Activated CD8-positive, alpha-beta memory T cell treated with anti-CD3 and anti-CD28 coated beads, Interleukin-2, amount 50 U/mL, for 1 hour (primary cell): ENCODE measurements around the gene ASCC1.
"Not testable (repeated sequence)": the region's sequence is repeated elsewhere in the genome, so short reads cannot be mapped to it uniquely, and the experiment has no call there.

Experiments used
- DNase-seq: peaks from one replicate; pipeline ENCODE4 v3.0.0-alpha.2; 2020; ENCODE audit errors: extremely low read depth

Gene ASCC1

DNA sequence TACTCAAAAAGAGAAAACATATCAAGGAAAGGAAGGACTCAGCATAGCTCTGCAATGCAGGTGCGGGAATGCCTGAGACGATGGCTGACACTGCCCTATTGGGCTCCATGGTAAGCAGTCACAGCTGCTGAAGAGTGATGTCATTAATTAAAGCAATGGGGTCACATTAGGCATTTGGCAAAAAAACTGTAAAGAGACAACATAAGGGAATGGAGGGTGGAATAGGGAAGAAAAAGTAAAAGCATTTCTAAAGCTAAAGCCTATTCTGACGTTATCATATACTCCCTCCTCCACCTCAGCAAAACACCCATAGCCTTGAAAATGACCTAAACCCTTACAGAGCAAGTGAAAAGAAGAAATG lies 89.2 kb downstream of the ASCC1 start:
- no peak for DNase-seq

DNA sequence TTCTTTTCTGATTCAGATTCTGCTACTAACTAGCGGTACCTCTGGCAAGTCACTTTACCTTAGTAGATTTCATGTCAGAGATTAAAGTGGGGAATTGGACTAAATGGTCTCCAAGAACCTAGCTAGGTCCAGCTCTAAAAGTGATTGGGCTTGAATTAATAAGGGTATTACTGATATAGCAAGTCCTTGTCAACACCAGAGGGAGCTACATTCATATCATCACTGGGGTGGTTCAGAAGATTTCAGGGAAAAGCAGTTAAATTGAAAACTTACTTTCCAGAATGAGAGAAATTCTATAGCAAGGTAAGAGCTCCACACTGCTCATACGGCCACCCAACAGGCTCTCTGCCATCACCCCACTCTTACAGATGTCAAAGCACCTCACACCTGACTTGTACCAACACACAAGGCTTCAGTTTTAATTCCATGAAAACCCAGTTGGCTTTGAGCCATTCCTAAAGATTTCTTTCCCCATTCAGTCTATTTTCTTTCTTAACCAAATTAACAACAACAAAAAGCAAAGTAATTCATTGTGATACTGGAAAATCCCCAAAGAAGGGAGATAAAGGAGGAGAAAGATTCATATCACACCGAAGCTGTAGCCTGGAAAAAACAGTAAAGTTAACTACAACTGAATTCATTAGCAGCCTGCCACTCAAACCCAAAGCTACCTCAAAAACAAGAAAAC lies 89.7 kb downstream of the ASCC1 start:
- no peak for DNase-seq

DNA sequence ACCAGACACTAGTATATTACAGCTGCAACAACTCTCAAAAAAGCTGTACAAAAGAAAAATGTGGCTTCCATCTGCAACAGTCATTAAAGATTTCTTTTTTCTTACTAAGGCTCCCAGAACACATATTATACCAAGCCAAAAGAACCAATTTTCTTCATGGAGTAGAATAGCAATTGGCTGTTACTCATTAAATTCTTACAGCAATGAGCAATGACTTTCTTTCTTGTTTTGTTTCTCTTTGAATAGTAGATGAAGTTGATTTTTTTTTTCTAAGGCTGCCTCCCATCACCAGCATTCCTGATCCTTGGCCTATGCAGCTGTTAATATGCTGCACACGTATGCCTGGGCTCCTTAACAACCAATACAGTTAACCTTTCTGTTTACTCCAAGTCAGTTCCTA lies 91.1 kb downstream of the ASCC1 start:
- DNase-seq: no peak

DNA sequence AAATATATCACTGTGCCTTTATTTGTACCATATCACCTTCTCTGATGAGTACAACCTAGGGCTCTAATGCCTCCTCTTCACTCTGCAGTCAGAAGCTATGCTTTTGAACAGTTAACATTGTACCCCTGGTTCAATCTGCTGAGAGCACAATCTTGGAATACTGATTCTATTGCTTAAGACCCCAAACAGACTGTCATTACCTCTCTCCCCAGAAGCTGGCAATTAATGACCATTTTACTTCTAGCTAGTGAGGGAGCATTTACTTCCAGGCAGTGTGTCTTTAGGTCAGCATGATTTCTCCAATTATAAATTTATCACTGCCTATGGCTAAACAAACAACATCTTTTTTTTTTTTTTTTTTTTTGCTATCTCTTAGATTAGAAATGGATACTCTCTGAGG lies 91.7 kb downstream of the ASCC1 start:
- no peak for DNase-seq

DNA sequence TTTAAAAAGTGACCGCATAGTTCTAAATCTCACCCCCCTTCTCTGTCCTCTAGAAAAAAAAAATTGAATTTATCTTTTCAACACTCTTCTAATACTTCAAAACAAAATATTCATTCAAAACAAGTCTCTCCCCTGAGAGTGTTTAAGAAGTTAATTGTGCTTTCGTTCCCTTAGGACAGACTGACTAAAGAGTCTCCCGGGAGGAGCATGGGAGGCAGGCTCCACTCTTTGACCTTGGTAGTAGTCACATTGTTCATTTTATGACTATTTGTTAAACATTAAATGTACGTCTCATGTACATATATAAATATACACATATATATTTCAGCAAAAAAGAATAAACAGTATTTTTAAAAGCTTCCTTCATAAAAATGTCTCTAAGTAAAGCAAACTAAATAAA lies 92.5 kb downstream of the ASCC1 start:
- DNase-seq: no peak

DNA sequence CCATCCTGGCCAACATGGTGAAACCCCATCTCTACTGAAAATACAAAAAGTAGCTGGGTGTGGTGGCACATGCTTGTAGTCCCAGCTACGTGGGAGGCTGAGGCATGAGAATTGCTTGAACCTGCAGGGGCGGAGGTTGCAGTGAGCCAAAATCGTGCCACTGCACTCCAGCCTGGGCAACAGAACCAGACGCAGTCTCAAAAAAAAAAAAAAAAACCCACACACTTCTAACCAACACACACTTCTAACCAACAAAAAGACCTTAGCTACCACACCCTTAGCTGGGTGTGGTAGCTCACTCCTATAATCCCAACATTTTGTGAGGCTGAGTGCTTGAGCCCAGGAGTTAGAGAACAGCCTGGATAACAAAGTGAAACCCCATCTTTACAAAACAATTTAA lies 93.9 kb downstream of the ASCC1 start:
- no peak for DNase-seq

DNA sequence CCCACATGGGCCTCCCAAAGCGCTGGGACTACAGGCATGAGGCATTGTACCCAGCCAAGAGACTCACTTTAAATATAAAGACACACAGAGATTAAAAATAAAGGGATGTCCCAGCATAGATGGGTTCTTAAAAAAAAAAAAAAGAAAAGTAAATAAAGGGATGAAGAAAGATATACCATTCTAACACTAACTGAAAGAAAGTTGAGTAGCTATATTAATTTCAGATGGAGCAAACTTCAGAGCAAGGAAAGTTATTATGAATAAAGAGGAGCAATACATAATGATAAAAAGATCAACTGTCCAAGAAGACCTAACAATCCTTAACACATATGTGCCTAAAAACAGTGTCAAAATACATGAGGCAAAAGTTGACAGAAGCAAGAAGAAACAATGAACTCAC lies 94.7 kb downstream of the ASCC1 start:
- no peak for DNase-seq

DNA sequence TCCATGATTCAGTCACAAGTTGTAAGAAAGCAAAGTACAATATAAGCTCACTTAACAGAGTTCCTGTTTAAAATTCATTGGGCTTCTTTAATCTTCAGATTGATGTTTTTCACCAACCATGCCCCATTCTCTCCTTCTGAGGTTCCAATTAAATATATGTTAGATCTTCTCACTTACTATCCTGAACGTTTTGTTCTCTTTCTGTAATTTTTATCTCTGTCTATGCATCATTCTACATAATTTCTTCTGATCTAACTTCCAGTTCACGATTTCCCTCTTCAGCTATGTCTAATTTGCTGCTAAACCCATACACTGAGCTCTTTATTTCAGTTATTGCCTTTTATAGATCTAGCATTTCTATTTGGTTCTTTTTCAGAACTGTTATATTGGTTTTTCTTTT lies 99.7 kb downstream of the ASCC1 start:
- no peak for DNase-seq

DNA sequence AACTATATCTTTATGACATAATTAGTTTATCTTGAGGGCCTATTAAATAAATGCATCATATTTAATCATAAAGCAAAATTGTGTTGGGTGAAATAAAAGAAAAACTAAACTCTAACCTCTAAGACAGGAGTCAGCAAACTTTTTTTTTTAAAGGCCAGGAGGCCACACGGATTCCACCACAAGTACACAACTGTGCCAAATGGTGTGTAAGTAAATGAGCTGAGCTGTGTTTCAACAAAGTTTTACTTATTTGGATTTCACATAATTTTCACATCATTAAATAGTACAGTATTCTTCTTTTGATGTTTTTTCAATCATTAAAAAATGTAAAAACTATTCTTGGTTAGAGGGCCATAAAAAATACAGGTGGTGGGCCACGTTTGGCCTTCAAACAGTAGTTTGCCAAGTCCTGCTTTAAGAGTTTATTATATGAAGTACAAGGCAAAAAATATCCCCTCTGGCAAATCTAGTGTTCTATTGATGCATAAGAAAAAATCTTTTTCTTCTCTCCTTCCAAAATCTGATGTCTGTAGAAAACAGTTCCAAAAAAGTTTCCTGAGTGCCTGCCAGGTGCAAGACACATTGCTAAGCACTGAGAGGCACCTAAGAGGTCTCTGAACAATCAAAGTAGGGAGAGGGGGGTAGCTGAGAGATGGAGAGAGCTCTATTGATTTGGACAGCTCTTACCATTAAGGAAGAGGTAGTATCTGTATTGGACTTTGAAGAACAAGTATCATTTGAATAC lies 101.2 kb downstream of the ASCC1 start:
- DNase-seq: no peak

DNA sequence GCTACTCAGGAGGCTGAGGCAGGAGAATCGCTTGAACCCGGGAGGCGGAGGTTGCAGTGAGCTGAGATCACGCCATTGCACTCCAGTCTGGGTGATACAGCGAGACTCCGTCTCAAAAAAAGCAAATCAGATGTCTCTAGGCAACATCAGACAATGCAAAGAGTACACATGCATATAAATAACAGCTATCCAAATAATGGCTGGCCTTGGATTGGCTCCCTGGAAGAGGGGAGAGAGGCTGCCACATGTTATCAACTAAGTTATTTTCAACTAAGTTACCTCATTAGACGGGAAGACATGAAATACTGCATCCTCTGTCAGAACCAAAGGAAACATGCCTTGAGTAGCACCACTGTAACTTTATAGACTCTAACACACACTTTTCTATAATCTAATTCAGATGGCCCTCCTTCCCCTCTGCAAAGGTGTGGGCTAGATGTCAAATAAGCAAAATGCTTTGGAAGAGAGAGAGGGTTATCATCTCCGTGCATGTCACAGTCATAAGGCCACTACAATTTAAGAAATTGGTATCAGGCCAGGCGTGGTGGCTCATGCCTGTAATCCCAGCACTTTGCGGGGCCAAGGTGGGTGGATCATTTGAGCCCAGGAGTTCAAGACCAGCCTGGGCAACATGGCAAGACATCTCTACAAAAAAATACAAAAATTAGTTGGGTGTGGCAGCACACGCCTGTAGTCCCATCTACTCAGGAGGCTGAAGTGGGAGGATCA lies 105.2 kb downstream of the ASCC1 start:
- DNase-seq: no peak

DNA sequence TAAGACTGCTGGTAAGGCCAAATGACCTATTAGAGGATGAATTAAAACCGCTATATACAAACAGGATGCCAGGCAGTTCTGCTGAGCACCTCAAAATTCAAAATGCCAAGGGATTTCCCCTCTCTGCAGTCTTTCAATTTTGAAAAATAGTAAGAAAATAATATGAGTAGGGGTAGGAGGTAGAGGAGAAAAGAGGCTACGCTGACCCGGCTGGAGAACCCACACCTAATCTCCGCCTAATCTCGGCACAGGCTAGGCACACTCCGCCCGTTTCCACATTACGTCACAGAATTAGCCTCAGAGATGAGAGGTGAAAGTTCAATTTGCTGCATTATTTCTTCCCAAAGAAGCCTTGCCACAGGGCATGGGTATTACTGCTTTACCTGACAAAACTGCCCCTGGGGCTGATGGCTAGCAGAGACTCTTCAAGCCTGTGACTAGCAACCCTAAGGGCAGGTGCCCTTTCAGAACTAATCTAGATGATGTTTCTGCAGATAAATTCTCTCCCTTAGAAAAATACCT lies 106.4 kb downstream of the ASCC1 start:
- DNase-seq: no peak

DNA sequence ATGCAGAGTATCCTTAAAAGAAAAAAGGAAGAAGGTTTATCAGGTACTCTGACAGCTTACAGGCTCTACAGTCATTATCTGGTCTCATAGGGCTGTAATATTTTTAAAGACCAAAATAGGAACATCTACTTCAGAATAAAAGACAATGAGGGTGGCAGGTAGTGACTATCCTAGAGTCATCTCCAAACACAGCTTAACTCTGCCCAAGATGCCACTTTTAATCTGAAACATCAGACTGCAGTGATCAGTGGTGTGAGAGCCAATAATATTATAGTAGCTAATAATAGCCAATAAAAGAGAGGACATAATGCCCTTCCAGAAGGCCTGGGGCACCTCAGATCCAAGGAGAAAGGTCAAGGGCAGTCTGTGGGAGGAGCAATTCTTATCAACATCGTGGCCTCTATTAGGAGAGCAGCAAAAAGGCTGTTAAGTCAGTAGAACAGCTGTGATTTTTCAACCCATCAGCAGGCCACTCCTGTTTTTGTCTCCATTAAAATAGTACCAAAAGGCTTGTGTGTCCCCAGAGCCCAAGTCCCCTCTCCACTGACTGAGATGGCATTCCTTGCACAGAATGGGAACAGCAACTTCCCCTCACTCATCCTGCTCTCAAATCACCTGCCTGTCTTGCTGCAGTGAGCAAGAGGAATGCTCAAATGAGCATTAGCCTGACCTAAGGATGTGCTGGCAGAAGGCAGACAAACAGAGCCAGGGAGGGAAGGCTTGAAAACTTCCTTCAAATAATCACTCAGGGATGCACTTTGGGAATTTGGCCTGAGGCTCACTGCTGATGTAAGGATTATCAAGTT lies 107.0 kb downstream of the ASCC1 start:
- DNase-seq: no peak

DNA sequence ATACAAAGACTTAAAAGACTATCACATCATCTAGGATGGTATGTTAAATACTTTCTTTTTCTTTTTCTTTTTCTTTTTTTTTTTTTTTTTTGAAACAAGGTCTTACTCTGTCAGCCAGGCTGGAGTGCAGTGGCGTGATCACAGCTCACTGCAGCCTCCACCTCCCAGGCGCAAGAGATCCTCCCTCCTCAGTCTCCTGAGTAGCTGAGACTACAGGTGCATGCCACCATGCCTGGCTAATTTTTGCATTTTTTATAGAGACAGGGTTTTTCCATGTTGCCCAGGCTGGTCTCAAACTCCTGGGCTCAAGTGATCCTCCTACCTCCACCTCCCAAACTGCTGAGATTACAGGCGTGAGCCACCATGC lies 108.1 kb downstream of the ASCC1 start:
- DNase-seq: not testable (repeated sequence)

DNA sequence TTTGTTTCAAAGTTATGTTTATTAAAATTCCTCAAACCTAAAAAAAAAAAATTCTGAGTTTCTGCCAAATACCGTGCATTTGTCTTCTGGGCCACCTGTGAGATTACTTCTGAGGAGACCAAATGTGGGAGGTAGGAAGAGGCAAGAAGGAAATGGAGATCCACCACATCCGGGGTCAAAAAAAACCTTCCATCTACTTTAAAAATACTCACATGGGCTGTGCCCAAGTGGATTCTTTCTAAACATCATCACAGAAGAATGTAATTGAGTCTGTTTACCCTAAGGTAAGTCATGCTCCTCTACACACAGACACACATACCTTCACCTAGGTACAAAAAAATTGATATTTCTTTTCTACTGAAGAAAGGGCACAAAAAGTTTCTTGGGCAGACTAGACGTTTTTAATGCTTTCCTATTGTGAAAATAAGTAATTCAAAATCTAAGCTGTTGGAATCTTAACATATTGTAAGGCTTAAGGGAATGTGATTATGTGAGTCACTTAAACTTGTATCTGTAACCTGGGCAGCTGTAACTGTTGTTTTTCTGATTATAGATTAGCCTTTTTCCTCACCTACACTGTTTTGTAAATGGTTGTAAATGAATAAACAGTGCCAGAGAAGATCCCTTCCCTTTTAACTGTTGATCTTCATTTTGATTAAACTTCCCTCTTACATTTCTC lies 108.6 kb downstream of the ASCC1 start:
- DNase-seq: no peak

DNA sequence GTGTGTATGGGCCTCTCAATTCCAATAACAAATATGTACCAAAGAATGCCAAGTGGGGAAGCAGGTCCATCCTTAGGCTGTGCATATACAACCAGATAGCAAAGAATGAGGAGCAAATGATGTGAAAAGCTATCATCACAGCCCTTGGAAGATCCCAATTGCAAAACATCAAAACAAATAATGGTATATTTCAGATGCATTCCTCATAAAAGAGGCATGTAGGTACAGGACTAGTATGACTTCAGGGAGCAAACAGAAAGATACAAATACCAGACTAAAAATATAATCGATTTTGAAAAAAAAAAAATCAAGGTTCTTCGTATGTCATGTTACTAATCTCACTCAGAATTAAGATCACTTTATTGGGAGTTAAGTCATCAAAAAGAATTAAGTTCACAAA lies 109.2 kb downstream of the ASCC1 start:
- DNase-seq: no peak

DNA sequence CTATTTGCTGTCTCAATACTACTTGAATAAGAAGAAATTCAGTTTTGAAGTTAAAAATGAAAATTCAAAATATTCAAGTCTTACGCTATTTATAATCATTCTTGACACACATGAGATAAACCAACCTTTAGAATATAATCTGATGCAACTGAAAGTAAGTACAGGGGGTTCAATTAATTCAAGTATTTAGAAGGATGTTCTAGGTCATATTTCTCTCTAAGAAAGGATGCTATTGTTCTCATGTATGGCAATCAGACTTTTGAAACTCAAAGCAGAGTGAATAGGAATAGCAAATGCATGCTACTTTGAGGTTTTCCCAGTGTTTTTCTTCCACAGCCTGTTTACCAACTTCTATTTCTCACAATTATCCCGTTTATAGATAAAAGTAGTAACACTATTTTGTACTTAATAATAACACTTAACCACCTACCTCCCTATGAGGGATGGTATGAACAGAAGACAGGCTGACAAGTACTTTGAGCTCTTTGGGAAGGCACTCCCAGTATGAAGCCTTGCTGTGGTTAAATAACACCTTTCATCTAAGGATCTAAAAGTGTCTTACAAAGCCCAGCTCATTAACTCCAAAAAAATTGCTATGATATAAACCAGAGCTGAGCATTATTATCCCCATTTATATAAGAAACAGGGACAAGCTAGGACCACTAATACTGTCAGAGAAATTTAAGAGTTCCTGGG lies 109.8 kb downstream of the ASCC1 start:
- DNase-seq: no peak

DNA sequence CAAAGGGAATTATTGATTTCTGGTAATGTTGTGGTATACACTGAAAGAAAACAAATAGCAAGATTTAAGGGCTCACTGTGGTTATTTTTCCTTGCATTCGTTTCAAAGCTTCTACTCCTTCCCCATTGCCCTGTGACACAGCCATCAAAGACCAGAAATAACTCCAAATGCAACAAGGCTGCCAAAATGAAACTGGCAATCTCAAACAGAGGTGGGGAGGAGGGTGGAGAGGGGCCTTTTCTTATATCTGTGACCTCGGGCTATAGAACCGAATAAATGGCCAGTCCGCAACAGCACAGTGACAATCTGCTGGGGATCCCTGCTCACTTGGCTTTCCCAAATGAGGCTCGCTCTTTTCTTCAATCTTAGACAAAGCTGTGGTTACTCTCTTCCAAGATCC lies 110.4 kb downstream of the ASCC1 start:
- DNase-seq: no peak

DNA sequence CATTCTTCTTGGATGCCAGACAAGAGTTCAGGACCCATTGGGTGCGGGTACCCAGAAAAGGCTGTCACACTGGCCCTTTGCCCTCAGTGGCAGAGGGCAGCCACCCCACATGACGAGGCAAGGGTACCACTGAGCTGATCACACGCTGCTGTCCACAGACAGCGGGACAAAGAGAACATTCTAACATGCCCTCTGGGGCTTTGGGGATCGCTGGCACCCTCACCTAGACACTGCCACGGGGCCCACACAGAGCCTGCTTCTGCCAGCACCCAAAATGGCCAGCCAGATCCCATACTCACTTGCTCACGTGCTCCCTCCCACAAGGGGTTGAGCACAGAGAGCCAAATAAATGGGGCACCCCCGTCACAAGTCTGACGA lies 111.0 kb downstream of the ASCC1 start:
- DNase-seq: no peak

DNA sequence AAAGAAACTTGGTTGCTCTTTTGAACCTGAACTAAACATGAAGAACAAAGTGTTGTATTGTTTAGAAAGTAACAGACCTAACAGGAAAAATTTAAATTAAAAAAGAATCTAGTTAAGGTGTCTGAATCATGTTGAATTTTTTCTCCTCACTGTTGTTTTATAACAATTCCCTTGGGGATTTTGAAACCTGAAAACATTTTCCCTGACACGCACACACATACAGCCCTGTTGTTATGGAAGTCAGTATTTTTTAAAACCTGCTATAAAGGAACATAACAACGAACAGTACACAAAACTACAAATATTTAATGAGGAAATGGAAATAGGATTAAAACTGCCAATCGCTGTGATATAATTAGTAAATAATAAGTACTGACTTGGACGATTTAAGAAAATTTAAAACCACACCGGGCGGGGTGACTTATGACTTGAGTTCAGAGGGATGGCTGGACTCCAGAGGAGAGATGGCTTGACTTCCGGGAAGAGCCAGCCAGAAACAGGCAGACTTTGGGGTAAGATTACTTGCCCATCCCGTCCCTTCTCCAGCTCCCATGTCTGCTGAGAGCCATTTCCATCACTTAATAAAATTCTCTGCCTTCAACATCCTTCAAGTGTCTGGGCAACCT lies 111.5 kb downstream of the ASCC1 start:
- no peak for DNase-seq

DNA sequence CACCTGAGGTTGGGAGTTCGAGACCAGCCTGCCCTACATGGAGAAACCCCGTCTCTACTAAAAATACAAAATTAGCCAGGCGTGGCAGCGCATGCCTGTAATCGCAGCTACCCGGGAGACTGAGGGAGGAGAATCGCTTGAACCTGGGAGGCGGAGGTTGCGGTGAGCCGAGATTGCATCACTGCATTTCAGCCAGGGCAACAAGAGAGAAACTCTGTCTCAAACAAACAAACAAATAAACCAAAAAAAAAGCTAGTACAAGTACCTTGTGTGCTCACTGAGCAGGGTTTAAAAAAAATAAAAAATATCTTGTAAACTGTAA lies 116.5 kb downstream of the ASCC1 start:
- no peak for DNase-seq
